GM10847 (cell line): Measurements from ENCODE around the gene FAF2.

Experiments
- POLR2A ChIP-seq: IDR thresholded peaks from 2 replicates; pipeline ENCODE4 v1.6.1; 2011; ENCODE audit not compliant: insufficient read length; ENCODE audit errors: extremely low read depth

The FAF2 gene

GRCh38 chr5:176447978-176448608, at the start of gene FAF2:
TSS of gene FAF2 (plus strand) at chr5:176448385. CDS start at chr5:176448408, 23 bp downstream.
- TF ChIP-seq POLR2A, result peak; percentile 62

GRCh38 chr5:176400382-176401156, 47.6 kb upstream of the FAF2 start:
- no peak for TF ChIP-seq POLR2A

GRCh38 chr5:176401281-176402205, 46.6 kb upstream of the FAF2 start:
- no peak for TF ChIP-seq POLR2A

GRCh38 chr5:176405656-176406435, 42.3 kb upstream of the FAF2 start:
- TF ChIP-seq POLR2A, result no peak

- no peak for TF ChIP-seq POLR2A
These were observed 41.6 kb upstream of the FAF2 start for GRCh38 chr5:176406436-176407052.

- no peak for TF ChIP-seq POLR2A
These were observed 40.5 kb upstream of the FAF2 start for GRCh38 chr5:176407456-176408251.

- TF ChIP-seq POLR2A, result no peak
These were observed 39.6 kb upstream of the FAF2 start for GRCh38 chr5:176408590-176408989.

- no peak for TF ChIP-seq POLR2A
These were observed 38.4 kb upstream of the FAF2 start for GRCh38 chr5:176409765-176410164.

GRCh38 chr5:176410486-176411180, 37.6 kb upstream of the FAF2 start:
- no peak for TF ChIP-seq POLR2A

- no peak for TF ChIP-seq POLR2A
These were observed 35.5 kb upstream of the FAF2 start for GRCh38 chr5:176412517-176413254.

- TF ChIP-seq POLR2A, result no peak
These were observed 35.0 kb upstream of the FAF2 start for GRCh38 chr5:176413255-176413565.

- TF ChIP-seq POLR2A, result no peak
These were observed 34.4 kb upstream of the FAF2 start for GRCh38 chr5:176413709-176414191.
